Ascending aorta (tissue), 2 donors: Measurements from ENCODE around the gene EIF2AK3. TPM values are rescaled to one million over a fixed set of nuclear protein-coding genes. Genes with fewer than 3 reads are reported as not detected.

ENCODE experiments used
- DNase-seq, 2 donors: peaks; one replicate each; pipeline ENCODE4 v3.0.0-alpha.2; 2019; ENCODE audit warnings: low spot score in 2 of 2
- H3K27ac ChIP-seq, 2 donors: fragments of 200-600 bp; sonication (generic); one replicate each; pipeline ENCODE4 v1.5.1; 2016 to 2017; ENCODE audit warnings: mild to moderate bottlenecking in 1 of 2
- H3K27me3 ChIP-seq: fragments of 200-600 bp; sonication (generic); one replicate; pipeline ENCODE4 v1.5.1; 2017
- H3K36me3 ChIP-seq, 2 donors: fragments of 200-600 bp; sonication (generic); one replicate each; pipeline ENCODE4 v1.5.1; 2016
- H3K4me1 ChIP-seq, 2 donors: fragments of 200-600 bp; sonication (generic); one replicate each; pipeline ENCODE4 v1.5.1; 2016 to 2017; ENCODE audit warnings: mild to moderate bottlenecking in 1 of 2
- H3K4me3 ChIP-seq, 2 donors: fragments of 200-600 bp; sonication (generic); one replicate each; pipeline ENCODE4 v1.5.1; 2016 to 2017; ENCODE audit warnings: mild to moderate bottlenecking in 1 of 2
- H3K9me3 ChIP-seq, 2 donors: fragments of 200-600 bp; sonication (generic); one replicate each; pipeline ENCODE4 v1.5.1; 2016
- CTCF ChIP-seq, 3 experiments: fragments of 200-600 bp in 2 of 3; fragments of 450-650 bp in 1 of 3; sonication (generic) in 2 of 3; IDR thresholded peaks; one replicate each; pipeline ENCODE4 v1.5.1; 2016 to 2019; ENCODE audit warnings: antibody characterized with exemption in 3 of 3, mild to moderate bottlenecking in 1 of 3, moderate library complexity in 1 of 3
- intact Hi-C: fragments of 100-400 bp; cut with DNase I; formaldehyde crosslinking; loops from one replicate; pipeline ENCODE4 v1.15.1; 2023
- total RNA-seq: library from RNA; depleted of rRNA; stranded (reverse); fragments of >200 nt; gene quantifications from one replicate; pipeline ENCODE4 v1.1.0, GENCODE V29; 2016

The EIF2AK3 gene
- total RNA-seq, 1 donor from 2014 or later, result 6.5 TPM

GRCh38 chr2:88622307-88622706, 5.0 kb downstream of the EIF2AK3 start:
- intact Hi-C loops, result no loop called here
- Histone ChIP-seq H3K27ac (no peak overlapping the region), H3K4me3 (no peak overlapping the region), H3K36me3 (no peaks in the 10 kb centered on the region), H3K9me3 (no peaks in the 10 kb centered on the region), H3K4me1 (peaks cover 0 to 13% of the 10 kb centered on the region in 2 donors), H3K27me3 (no peaks in the 10 kb centered on the region)
- DNase-seq, result no peak
- no peak for TF ChIP-seq CTCF (IDR thresholded peaks at IDR 0.05)

- no peak for DNase-seq
- no peaks in the 10 kb centered on the region for H3K27me3 ChIP-seq
- peaks cover 0 to 13% of the 10 kb centered on the region in 2 donors for H3K4me1 ChIP-seq
- intact Hi-C loops, result no loop called here
- no peak overlapping the region for H3K4me3 ChIP-seq
- no peaks in the 10 kb centered on the region for H3K9me3 ChIP-seq
- no peak overlapping the region for H3K27ac ChIP-seq
- TF ChIP-seq CTCF (IDR thresholded peaks at IDR 0.05), result no peak
- H3K36me3 ChIP-seq, result no peaks in the 10 kb centered on the region
Observed at GRCh38 chr2:88621432-88621831, 5.8 kb downstream of the EIF2AK3 start.

GRCh38 chr2:88620015-88620414, 7.2 kb downstream of the EIF2AK3 start:
- Histone ChIP-seq H3K27me3 (no peaks in the 10 kb centered on the region), H3K4me1 (peaks cover 0 to 6% of the 10 kb centered on the region in 2 donors), H3K27ac (no peak overlapping the region), H3K9me3 (no peaks in the 10 kb centered on the region), H3K4me3 (no peak overlapping the region), H3K36me3 (no peaks in the 10 kb centered on the region)
- no peak for DNase-seq
- no peak for TF ChIP-seq CTCF (IDR thresholded peaks at IDR 0.05)
- intact Hi-C loops, result no loop called here

GRCh38 chr2:88615822-88616221, 11.4 kb downstream of the EIF2AK3 start:
- Histone ChIP-seq H3K4me3 (no peak overlapping the region), H3K27me3 (no peaks in the 10 kb centered on the region), H3K4me1 (no peaks in the 10 kb centered on the region), H3K9me3 (no peaks in the 10 kb centered on the region), H3K36me3 (peaks cover 0 to 3% of the 10 kb centered on the region in 2 donors), H3K27ac (no peak overlapping the region)
- intact Hi-C loops, result no loop called here
- TF ChIP-seq CTCF (IDR thresholded peaks at IDR 0.05), result no peak
- DNase-seq, result no peak

- no peak for DNase-seq
- no peaks in the 10 kb centered on the region for H3K4me1 ChIP-seq
- intact Hi-C loops, result no loop called here
- H3K27ac ChIP-seq, result no peak overlapping the region
- no peaks in the 10 kb centered on the region for H3K9me3 ChIP-seq
- TF ChIP-seq CTCF (IDR thresholded peaks at IDR 0.05), result no peak
- no peak overlapping the region for H3K4me3 ChIP-seq
- H3K27me3 ChIP-seq, result no peaks in the 10 kb centered on the region
- peaks cover 0 to 3% of the 10 kb centered on the region in 2 donors for H3K36me3 ChIP-seq
Observed at GRCh38 chr2:88614497-88615157, 12.6 kb downstream of the EIF2AK3 start.

- Histone ChIP-seq H3K27ac (no peak overlapping the region), H3K9me3 (no peaks in the 10 kb centered on the region), H3K4me1 (no peaks in the 10 kb centered on the region), H3K36me3 (peaks cover 0 to 3% of the 10 kb centered on the region in 2 donors), H3K4me3 (no peak overlapping the region), H3K27me3 (no peaks in the 10 kb centered on the region)
- intact Hi-C loops, result no loop called here
- no peak for TF ChIP-seq CTCF (IDR thresholded peaks at IDR 0.05)
- no peak for DNase-seq
Observed at GRCh38 chr2:88613921-88614320, 13.3 kb downstream of the EIF2AK3 start.
